ENCODE results near the gene MCRIP2.

Gene MCRIP2

DNA sequence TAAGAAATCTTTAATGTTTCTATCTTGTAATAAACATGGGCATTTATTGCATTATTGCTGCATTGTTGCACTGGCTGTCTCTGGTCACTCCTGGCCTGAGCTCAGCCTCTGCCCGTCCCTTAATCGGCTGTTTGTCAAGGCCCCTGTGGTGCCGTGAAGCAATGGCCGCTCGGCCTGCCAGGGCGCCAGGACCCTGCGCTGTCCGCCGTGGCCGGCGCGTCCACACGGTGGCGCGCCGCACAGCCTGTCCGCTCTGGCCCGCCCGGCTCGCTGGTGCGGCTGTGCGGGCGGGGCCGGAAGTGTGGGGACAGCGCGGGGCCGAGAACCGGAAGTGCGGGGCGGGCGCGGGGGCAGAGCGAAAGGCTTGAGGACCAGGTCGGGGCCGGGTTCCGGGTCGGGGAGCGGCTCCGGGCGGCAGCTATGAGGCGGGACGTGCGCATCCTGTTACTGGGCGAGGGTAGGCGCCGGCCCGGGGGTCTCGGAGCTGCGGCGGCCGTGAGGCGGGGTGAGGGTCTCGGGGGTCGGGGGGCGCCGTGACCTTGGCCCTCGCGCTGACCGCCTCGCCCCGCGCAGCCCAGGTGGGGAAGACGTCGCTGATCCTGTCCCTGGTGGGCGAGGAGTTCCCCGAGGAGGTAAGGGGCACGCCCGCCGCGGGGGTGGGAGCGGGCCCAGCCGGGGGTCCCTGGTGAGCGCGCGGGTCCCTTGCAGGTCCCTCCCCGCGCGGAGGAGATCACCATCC, 26.3 kb downstream of the MCRIP2 start, which contains the start of gene RHOT2:
Gene RHOT2 (plus strand): TSS at position 353 of the 739 bp plus-strand sequence. CDS start 68 bp downstream, at position 421.
- in situ Hi-C loops (cut with MboI; ENCODE audit: low sequenced_read_pairs): loop anchor here (10.0 kb wide), 1 partner anchor 273 kb away; the partner anchor contains the start of gene NME4

DNA sequence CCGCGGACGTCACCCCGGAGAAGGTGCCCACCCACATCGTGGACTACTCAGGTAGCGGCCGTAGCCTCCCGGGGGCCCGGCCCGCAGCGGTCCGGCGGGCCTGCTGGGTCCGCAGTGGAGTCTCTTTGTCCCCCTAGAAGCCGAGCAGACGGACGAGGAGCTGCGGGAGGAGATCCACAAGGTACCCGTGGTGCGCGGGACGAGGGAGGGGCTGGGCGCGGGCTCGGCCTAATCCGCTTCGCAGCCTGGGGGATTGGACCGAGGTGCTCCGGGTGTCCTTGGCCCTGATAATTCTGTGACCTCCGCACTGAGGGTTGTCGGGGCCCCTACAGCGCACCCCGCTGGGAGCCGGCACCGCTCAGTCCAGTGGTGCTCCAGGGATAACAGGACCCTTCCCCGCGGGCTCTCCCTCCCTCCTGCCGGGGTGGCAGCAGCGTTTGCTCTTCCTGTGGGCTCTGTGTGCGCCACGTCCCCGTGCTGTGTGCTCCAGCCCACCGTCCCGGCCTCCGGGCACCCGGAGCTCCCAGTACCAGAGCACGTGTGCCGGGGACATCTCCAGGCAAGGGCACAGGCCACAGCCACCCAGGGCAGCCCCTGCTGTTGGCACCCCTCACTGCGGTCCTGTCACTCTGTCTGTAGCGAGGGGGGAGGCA, 27.0 kb downstream of the MCRIP2 start:
- in situ Hi-C loops (cut with MboI; ENCODE audit: low sequenced_read_pairs): loop anchor here (10.0 kb wide), 1 partner anchor 274 kb away; the partner anchor contains the start of gene NME4

DNA sequence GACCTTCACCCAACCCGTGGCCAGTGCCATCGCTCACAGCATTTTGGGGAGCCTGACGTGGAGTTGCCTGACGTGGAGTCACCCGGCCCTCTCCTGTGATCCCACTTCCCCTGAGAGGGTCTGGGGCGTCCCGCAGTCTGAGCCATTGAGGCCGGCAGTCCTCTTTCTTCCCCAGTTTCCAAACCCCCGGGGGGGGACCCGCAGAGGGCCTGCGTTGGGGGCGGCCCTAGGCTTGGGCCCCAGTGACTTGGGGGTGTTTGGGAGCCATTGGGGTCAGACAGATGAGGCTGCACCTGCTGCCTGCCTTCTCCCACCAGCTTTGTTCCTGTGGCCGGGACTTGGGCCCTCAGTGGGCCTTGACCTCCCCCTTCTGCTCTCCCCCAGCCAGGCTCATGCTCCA, 28.0 kb downstream of the MCRIP2 start:
- in situ Hi-C loops (cut with MboI; ENCODE audit: low sequenced_read_pairs): loop anchor here (10.0 kb wide), 1 partner anchor 275 kb away; the partner anchor contains the start of gene NME4

DNA sequence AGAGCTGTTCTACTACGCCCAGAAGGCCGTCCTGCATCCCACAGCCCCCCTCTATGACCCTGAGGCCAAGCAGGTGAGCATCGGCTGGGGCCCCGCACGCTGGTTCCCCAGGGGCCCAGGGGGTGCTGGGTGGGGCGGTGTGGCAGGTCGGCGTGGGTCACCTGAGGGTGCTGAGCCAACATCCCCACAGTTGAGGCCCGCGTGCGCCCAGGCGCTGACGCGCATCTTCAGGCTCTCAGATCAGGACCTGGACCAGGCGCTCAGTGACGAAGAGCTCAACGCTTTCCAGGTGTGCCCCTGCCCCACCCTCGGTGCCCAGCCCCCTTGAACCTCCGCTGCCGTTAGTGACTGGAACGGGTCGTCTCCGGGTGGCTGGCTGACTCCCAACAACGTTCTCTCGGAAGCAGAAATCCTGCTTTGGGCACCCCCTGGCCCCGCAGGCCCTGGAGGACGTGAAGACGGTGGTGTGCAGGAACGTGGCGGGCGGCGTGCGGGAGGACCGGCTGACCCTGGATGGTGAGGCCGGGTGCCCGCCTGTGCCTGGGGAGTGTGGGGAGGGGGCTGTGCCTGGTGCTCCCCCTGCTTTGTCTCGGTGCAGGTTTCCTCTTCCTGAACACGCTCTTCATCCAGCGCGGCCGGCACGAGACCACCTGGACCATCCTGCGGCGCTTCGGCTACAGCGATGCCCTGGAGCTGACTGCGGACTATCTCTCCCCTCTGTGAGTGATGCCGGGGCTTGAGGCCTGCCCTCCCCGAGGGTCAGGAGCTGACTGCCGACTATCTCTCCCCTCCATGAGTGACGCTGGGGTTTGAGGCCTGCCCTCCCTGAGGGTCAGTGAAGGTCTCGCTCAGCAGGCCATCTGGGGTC, 29.1 kb downstream of the MCRIP2 start:
- in situ Hi-C loops (cut with MboI; ENCODE audit: low sequenced_read_pairs): no loop called here

DNA sequence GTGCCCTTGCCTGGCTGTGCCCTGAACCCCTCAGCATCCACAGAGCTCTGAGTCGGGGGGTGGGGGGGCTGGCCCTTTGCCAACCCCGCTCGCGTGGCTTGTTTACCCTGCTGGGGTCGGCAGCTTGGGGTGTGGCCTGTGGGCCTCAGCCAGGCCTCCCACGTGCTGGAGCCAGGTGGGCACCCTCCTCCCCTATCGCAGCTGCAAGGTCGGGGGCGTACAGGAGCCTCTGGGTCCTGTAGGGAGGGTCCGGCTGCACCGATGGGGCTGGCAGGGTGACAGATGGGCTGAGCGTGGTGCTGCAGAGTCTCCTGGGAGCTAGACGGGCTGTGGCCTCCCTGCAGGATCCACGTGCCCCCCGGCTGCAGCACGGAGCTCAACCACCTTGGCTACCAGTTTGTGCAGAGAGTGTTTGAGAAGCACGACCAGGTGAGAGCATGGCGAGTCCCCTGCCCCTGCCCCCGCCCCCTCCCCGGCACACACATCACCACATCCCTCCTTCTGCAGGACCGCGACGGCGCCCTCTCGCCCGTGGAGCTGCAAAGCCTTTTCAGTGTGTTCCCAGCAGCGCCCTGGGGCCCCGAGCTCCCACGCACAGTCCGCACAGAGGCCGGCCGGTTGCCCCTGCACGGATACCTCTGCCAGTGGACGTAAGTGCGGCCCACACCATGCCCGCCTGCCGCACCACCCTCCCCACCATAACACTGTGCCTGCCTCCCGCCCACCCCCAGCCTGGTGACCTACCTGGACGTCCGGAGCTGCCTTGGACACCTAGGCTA, 29.9 kb downstream of the MCRIP2 start:
- in situ Hi-C loops (cut with MboI; ENCODE audit: low sequenced_read_pairs): no loop called here

DNA sequence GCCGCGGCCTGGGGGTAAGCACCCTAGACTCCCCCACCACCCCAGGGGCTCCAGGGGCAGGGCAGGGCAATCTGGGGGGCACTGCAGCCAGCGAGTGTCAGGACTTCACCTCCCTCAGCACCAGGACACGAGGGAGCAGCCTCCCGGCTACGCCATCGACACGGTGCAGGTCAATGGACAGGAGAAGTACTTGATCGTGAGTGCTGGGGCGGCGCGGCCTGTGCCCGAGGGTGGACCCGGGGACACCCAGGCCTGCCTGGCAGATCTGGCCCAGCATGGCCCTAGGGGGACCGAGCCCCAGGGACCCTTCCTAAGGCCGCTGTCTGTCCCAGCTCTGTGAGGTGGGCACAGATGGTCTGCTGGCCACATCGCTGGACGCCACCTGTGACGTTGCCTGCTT, 30.7 kb downstream of the MCRIP2 start:
- in situ Hi-C loops (cut with MboI; ENCODE audit: low sequenced_read_pairs): no loop called here

DNA sequence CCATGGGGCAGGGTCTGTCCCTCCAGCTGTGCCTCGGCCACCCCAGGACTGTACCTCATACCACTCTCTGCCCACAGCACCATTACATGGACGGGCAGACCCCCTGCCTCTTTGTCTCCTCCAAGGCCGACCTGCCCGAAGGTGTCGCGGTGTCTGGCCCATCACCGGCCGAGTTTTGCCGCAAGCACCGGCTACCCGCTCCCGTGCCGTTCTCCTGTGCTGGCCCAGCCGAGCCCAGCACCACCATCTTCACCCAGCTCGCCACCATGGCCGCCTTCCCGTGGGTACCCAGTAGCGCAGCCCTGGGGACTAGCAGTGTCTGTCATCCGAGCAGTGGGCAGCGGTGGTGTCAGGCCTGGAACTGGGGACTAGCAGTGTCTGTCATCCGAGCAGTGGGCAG, 31.2 kb downstream of the MCRIP2 start:
- in situ Hi-C loops (cut with MboI; ENCODE audit: low sequenced_read_pairs): no loop called here

DNA sequence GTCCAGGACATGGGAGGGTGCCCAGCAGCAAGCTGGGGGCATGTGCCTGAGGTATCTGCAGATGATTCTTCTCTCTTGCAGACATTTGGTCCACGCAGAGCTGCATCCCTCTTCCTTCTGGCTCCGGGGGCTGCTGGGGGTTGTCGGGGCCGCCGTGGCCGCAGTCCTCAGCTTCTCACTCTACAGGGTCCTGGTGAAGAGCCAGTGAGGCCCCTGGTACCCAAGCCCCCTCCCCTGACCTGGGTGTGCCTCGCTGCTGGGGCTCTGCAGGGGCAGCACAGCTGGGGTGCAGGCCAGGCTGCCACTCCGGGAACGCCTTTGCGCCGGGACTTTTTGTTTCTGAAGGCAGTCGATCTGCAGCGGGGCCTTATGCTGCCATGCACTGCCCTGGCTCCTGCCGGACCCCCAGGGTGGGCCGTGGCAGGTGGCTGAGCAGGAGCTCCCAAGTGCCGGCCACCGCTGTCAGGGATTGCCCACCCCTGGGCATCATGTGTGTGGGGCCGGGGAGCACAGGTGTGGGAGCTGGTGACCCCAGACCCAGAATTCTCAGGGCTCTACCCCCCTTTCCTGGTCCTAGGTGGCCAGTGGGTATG, 31.9 kb downstream of the MCRIP2 start:
- in situ Hi-C loops (cut with MboI; ENCODE audit: low sequenced_read_pairs): no loop called here

DNA sequence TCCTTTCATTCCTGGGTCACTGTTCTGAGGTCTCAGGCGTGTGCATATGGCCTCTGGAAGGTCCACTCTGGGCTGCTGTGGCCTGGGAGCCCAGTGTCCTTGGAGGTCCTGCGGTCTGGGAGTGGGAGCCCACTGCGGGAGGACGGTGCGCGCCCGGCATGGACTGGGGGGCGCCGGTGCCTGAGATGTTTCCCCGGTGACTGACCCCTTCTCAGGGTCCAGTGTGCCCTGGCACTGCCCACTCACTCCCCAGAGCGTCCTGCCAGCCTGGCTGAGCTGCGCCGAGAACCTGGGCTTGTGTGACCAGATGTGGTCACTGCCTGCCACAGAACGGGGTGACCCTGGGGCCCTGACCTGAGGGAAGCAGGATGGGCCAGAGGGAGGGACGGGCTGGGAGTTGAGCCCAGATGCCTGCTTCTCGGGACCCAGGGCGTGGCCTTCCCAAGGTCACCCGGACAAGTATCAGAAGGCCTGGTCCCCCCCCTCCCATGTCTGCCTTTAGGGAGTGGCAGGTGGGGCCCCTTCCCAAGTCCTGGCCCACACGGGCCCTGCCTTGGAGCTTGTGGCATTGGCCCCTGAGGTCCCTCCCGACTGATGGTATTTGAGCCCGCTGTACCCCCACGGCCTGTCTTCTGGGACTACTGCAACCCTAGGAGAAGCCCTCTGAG, 32.7 kb downstream of the MCRIP2 start:
- in situ Hi-C loops (cut with MboI; ENCODE audit: low sequenced_read_pairs): no loop called here

DNA sequence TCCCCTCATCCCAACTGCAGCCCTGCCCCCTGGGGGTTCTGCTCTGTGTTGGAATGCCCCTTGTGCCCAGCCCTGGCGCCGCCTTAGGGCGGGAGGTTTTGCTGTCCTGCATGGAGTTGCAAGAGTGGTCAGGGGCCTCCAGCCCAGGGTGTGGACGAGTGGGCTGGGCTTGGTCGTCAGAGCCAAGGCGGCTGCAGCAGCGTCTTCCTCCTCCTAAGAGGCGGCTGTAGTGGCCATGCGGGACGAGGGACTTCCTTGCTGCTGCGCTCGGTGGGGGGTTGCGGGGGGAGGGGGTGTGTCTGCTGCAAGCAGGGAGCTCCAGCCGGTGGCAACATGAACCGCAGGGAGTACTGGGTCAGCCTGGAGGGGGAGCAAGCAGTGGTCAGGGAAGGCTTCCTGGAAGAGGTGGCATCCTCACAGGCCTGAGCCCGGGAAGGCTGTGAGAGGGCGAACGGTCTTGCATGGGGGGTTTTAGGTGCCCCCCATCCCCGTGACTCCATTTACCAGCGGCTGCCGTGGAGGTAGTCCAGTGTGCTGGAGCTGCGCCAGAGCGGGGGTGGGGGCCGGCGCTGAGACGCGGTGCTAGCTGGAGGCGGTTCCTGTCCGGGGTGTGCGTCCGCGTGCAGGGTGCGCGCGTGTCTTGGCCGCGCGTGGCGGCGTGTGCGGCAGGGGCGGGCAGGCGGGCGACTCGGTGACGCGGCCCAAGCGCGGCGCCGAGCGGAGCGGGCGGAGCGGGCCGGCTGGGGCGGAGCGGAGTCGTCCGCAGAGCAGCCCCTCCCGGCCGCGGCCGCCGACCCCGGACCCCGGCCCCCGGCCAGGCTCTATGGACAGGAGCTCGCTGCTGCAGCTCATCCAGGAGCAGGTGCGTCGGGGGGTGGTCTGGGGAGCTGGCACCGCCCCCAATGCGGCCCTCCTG, 33.6 kb downstream of the MCRIP2 start, which contains the start of gene RHBDL1:
Gene RHBDL1 (plus strand): TSS at position 704 of the 916 bp plus-strand sequence. CDS start 120 bp downstream, at position 824.
- in situ Hi-C loops (cut with MboI; ENCODE audit: low sequenced_read_pairs): no loop called here

DNA sequence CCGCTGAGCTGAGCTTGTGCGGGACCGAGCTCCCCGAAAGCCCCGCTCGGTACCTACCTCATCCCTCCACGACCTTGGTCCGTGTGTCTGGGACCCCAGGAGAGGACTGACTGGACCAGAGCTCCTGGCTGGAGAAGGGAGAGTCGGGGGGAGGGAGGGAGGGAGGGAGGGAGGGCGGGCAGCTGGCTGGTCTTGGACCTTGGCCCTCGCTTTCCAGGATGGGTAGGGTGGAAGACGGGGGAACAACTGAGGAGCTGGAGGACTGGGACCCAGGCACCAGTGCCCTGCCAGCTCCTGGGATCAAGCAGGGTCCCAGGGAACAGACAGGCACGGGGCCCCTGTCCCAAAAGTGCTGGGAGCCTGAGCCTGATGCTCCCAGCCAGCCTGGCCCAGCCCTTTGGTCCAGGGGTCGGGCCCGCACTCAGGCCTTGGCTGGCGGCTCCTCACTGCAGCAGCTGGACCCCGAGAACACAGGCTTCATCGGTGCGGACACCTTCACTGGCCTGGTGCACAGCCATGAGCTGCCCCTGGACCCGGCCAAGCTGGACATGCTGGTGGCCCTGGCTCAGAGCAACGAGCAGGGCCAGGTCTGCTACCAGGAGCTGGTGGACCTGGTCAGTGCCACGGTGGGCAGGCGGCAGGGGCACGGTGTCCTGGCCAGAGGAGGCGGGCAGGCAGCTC, 34.4 kb downstream of the MCRIP2 start:
- in situ Hi-C loops (cut with MboI; ENCODE audit: low sequenced_read_pairs): no loop called here

DNA sequence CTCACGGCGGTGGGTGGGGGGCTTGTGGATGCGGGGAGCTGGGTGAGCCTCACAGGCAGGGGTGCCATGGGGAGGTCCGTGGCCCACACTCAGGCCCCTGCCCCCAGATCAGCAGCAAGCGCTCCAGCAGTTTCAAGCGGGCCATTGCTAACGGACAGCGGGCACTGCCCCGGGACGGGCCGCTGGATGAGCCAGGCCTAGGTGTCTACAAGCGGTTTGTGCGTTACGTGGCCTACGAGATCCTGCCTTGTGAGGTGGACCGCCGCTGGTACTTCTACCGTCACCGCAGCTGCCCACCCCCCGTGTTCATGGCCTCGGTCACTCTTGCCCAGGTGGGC, 34.9 kb downstream of the MCRIP2 start:
- in situ Hi-C loops (cut with MboI; ENCODE audit: low sequenced_read_pairs): no loop called here

DNA sequence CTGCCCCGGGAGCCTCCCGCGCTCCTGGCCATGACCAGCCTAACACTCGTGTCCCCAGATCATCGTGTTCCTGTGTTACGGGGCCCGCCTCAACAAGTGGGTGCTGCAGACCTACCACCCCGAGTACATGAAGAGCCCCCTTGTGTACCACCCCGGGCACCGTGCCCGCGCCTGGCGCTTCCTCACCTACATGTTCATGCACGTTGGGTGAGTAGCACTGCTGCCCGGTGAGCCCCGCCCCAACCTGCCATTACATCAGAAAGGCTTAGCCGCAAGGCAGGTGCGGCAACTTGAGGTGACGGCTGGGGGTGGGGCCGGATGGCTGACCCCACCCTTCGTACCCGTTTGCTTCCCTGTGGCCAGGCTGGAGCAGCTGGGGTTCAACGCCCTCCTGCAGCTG, 35.3 kb downstream of the MCRIP2 start:
- in situ Hi-C loops (cut with MboI; ENCODE audit: low sequenced_read_pairs): no loop called here

DNA sequence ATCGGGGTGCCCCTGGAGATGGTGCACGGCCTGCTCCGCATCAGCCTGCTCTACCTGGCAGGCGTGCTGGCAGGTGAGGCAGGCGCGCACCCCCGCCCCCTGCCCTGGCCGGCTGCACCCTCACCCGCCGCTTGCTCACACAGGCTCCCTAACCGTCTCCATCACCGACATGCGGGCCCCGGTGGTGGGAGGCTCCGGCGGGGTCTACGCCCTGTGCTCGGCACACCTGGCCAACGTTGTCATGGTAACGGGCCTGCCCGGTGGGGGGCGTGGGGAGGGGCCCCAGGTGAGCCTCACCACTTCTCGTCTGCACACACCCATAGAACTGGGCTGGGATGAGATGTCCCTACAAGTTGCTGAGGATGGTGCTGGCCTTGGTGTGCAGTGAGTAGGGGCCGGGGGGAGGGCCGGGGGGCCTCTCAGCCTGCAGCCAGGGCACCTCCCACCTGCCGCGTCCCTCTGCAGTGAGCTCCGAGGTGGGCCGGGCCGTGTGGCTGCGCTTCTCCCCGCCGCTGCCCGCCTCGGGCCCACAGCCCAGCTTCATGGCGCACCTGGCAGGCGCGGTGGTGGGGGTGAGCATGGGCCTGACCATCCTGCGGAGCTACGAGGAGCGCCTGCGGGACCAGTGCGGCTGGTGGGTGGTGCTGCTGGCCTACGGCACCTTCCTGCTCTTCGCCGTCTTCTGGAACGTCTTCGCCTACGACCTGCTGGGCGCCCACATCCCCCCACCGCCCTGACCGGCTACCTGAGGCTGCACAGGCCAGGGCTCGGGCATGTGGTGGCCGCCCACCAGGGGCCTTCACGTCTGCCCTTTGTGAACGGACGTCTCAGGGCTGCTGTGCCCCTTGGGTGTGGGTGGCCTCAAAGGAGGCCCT, 35.9 kb downstream of the MCRIP2 start:
- in situ Hi-C loops (cut with MboI; ENCODE audit: low sequenced_read_pairs): no loop called here

DNA sequence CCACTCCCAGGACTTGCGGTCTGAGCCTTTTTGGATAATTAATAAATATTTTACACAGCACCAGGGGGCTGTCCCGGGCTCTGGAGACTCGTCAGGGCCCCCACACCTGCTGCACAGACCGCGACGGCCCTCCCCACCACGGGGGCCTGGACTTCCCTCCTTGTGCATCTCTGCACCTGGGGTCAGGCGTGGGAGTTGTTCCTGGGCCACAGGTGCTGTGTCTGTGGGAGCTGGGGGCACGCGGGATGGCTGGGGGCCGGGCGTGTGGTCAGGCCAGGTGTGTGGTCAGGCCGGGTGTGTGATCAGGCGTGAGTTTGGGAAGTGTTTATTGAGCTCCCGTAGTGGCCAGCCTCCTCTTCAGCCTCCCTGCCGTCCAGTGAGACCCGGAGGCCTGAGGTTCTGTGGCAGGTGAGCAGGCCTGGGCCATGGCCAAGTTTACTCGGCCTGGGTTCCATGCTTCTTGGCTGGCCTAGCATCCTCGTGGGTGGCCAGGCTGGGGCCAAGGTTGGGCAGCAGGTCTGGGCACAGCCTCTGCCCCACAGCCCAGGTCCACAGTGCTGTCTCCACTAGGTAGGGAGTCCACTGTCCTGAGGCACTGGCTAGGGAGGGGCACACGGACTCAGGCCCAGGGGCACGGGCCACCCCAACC, 36.7 kb downstream of the MCRIP2 start:
- in situ Hi-C loops (cut with MboI; ENCODE audit: low sequenced_read_pairs): no loop called here

Measured in HL-60/S4 (cell line).